C4-2B (cell line): Measurements from ENCODE around the gene MLLT1.
"Not testable (repeated sequence)": the region's sequence is repeated elsewhere in the genome, so short reads cannot be mapped to it uniquely, and the experiment has no call there.

Source experiments
- H3K27ac ChIP-seq: fragments of 450-650 bp; 2 replicates; pipeline ENCODE4 v1.5.1; 2017
- ZFX ChIP-seq: fragments of 450-650 bp; IDR thresholded peaks from 2 replicates; pipeline ENCODE4 v1.6.1; 2017
- TF ChIP-seq, protein P1 (sequence below): fragments of 450-650 bp; conservative IDR thresholded peaks from 2 replicates; pipeline ENCODE4 v1.5.1; 2017; ENCODE audit warnings: mild to moderate bottlenecking

MLLT1 gene

DNA sequence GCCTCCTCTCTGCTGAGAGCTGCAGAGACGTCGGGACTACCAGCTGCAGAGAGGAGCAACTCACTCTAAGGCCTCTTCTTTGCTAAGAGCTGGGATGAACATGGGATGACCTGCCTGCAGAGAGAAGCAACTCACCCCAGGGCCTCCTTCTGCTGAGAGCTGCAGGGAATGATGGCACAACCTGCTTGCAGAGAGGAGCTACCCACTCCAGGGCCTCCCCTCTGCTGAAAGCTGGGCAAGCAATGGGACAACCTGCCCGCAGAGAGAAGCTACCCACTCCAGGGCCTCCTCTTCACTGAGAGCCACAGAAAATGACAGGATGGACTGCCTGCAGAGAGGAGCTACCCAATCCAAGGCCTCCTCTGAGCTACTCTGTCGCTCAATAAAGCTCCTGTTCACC, 6.9 kb upstream of the MLLT1 start:
- TF ChIP-seq, protein P1, sequence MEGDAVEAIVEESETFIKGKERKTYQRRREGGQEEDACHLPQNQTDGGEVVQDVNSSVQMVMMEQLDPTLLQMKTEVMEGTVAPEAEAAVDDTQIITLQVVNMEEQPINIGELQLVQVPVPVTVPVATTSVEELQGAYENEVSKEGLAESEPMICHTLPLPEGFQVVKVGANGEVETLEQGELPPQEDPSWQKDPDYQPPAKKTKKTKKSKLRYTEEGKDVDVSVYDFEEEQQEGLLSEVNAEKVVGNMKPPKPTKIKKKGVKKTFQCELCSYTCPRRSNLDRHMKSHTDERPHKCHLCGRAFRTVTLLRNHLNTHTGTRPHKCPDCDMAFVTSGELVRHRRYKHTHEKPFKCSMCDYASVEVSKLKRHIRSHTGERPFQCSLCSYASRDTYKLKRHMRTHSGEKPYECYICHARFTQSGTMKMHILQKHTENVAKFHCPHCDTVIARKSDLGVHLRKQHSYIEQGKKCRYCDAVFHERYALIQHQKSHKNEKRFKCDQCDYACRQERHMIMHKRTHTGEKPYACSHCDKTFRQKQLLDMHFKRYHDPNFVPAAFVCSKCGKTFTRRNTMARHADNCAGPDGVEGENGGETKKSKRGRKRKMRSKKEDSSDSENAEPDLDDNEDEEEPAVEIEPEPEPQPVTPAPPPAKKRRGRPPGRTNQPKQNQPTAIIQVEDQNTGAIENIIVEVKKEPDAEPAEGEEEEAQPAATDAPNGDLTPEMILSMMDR, result no peak
- TF ChIP-seq ZFX, result no peak

DNA sequence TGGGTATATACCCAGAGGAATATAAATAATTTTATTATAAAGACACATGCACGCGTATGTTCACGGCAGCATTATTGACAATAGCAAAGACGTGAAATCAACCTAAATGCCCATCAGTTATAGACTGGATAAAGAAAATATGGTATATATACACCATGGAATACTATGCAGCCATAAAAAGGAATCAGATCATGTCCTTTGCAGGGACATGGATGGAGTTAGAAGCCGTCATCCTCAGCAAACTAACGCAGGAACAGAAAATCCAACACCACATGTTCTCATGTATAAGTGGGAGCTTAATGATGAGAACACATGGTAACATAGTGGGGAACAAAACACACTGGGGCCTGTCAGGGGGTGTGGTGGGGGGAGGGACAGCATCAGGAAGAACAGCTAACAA, 2.6 kb upstream of the MLLT1 start:
- H3K27ac ChIP-seq, result not testable (repeated sequence)

More for the DNA sequence above, 6.9 kb upstream of the MLLT1 start:
- no peak overlapping the region for H3K27ac ChIP-seq

DNA sequence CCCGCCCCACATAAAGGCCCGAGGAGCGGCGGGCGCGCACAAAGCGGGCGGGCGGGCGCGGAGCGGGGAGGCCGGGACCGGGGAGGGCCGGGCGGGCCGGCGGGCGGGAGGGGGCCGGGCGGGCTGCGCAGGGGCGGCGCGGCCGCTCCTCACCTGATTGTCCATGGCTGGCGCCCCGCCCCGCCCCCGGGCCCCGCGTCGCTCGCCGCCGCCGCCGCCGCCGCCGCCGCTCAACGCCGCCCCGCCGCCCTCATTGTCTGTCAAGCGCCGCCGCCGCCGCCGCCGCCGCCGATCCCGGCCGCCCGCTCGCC, 200 bp downstream of the MLLT1 start:
- no peak; the same call in 1 of the 2 replicates for TF ChIP-seq ZFX
- TF ChIP-seq, protein P1, result no peak
- peak overlapping the region; percentile 94 for H3K27ac ChIP-seq

DNA sequence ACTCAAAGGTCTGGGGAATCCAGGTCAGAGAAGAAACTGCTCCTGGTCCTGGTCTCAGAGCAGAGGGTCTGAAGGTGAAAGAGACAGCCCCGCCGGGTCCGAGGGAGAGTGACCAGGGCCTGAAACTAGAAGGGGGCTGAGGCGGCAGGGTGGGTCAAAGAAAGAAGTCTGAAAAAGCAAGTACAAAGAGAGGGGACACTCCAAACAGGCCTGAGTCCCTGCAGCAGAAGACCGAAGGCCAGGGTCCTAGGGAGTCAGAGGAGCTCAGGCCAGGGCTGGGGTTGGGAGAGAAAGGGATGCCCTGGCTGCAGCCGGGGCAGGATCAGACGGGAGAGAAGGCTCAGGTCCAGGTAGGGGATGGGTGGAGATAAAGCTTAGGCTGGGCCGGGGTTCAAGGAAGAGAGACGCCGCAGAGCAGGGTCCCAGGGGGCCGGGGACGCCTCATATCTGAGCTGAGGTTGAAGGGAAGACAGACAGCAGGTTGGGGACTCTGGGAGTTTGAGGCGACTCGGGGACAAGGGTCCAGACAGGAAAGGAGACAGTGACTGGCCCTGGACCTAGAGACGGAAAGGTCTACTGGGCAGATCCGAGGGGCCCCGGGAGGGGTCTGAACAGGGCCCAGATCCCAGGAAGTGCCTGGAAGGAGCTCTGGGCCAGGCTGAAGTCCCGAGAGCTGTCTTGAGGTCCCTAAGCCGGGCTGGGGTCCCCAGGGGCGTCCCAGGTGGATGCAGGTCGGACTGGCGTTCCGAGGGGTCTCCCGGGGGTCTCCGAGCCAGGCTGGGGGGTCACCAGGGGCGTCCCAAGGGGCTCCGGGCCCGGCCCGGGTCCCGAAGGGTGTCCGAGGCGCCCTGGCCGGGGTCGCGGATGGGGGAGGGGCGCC, 795 bp downstream of the MLLT1 start:
- TF ChIP-seq, protein P1, result no peak
- TF ChIP-seq ZFX, result peak; percentile 32; the same call in 1 of the 2 replicates
- H3K27ac ChIP-seq, result peak overlapping the region; percentile 94

DNA sequence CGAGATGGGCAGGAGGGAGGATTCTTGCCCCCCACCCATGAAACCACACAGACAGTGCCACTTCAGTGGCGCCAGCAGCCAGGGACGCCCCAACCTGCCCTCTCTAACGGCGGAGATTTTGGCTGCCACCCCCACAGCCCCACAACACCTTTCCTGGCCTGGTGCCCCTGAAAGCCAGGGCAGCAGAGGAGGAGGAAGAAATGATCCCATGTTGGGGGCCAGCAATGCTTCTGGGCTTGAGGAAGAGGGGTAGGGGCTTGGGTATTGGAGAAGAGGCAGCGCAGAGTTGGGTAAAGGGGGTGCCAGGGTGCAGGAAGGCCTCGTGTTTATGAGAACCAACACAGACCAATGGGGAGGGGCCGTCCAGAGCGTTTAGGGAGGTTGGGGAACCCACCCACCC, 1.7 kb downstream of the MLLT1 start:
- peak overlapping the region; percentile 94 for H3K27ac ChIP-seq
- TF ChIP-seq ZFX, result no peak
- TF ChIP-seq, protein P1, result no peak

DNA sequence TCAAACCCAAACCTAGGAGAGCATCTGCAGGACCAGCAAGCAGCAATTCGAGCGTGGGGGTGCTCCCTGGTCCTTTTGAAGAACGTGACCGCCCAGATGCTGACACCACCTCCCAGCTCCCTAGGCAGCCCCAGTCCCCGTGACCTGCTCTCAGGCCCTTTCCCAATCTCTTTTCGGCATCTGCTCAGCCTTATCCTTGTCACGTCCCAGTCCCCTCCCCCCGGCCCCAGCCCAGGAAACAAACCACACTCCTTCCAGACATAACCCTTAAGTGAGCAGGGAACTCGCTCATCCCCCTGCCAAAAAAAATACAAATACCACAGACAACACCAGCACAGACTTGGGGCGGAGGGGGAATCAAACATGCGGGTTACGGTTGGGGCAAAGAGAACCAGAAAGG, 3.3 kb downstream of the MLLT1 start:
- peak overlapping the region; percentile 94 for H3K27ac ChIP-seq
- TF ChIP-seq ZFX, result no peak
- TF ChIP-seq, protein P1, result no peak

DNA sequence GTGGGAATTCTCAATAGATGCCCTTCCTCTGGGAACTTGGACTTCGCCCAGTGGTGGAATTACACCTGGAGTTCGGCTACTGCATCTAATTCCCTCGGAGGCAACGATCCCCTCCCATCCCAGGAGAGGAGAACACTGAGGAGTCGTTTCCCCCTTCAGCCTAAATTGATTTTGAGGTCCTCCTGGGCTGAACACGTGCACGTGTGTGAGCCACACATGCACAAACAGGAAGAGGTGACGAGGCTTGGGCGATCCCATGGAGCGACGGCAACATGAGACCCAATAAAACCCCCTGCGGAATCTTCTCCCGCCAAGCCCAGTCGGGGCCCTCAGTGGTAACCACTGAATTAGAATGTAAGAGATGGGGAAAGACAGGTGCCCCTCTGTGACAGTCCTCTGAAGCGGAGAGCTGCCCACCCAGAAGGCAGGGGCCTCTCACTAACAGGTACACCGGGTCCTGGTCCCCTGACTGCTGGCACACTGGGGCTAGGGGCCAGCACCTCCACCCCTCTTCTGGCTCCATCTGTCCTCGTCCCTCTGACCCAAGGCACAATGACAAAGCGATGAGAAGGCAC, 4.5 kb downstream of the MLLT1 start:
- peak overlapping the region; percentile 94 for H3K27ac ChIP-seq
- no peak for TF ChIP-seq ZFX
- TF ChIP-seq, protein P1, result no peak

DNA sequence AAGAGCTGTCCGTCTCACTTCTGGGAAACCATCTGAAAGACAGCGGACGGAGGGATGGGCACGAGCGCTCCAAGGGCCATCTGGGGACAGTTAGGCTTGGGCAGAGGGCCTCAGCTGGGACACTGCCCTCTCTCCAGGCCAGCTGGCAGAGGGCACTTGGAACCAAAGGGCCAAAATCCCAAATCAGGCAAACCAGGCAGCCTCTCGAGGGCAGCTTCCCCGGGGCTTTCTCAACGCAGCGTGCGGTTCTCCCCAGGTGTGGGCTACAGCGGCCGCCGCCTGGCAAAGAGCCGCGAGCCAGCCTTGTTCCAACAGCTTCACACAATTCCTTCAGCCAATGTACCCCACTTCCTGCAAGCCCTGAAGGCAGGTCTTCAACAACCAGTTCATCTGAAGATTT, 5.0 kb downstream of the MLLT1 start:
- H3K27ac ChIP-seq, result peak overlapping the region; percentile 94
- TF ChIP-seq, protein P1, result no peak
- no peak for TF ChIP-seq ZFX
